Cerebellar cortex (tissue), 1 donor: ENCODE results near the gene B9D2.
A peak's percentile ranks its signal among the peaks of the same experiment; 100 is the strongest.

Source experiments
- DNase-seq: peaks from one replicate; pipeline ENCODE4 v3.0.0-alpha.2; 2015; ENCODE audit warnings: low spot score

The B9D2 gene

GRCh38 chr19:41327576-41328156 lies 36.3 kb downstream of the B9D2 start:
- DNase-seq = no peak

- DNase-seq = no peak
These were observed 36.8 kb downstream of the B9D2 start for GRCh38 chr19:41327076-41327575.

- DNase-seq = no peak
These were observed 37.8 kb downstream of the B9D2 start for GRCh38 chr19:41325947-41326706.

GRCh38 chr19:41325640-41325946 lies 38.4 kb downstream of the B9D2 start:
- DNase-seq = no peak

GRCh38 chr19:41324921-41325639 lies 38.9 kb downstream of the B9D2 start:
- DNase-seq = no peak

- no peak for DNase-seq
These were observed 39.7 kb downstream of the B9D2 start for GRCh38 chr19:41324231-41324702.

GRCh38 chr19:41323430-41324125 lies 40.4 kb downstream of the B9D2 start:
- no peak for DNase-seq

- DNase-seq = no peak
These were observed 40.9 kb downstream of the B9D2 start for GRCh38 chr19:41323023-41323422.

- DNase-seq = no peak
These were observed 41.5 kb downstream of the B9D2 start for GRCh38 chr19:41322451-41322850.

- DNase-seq = peak; percentile 38
These were observed 42.2 kb downstream of the B9D2 start for GRCh38 chr19:41321600-41322270.

- DNase-seq = no peak
These were observed 42.7 kb downstream of the B9D2 start for GRCh38 chr19:41321204-41321599.

- DNase-seq = no peak
These were observed 43.4 kb downstream of the B9D2 start for GRCh38 chr19:41320568-41320967.

- no peak for DNase-seq
These were observed 43.8 kb downstream of the B9D2 start for GRCh38 chr19:41320185-41320518.

- DNase-seq = no peak
These were observed 44.3 kb downstream of the B9D2 start for GRCh38 chr19:41319500-41320184.

- no peak for DNase-seq
These were observed 45.1 kb downstream of the B9D2 start for GRCh38 chr19:41318696-41319499.

- no peak for DNase-seq
These were observed 47.5 kb downstream of the B9D2 start for GRCh38 chr19:41316306-41316920.

- no peak for DNase-seq
These were observed 52.3 kb downstream of the B9D2 start for GRCh38 chr19:41311613-41312012.

- no peak for DNase-seq
These were observed 52.9 kb downstream of the B9D2 start for GRCh38 chr19:41311072-41311471.

- peak; percentile 90 for DNase-seq
These were observed 53.7 kb downstream of the B9D2 start, which contains the start of gene CCDC97 for GRCh38 chr19:41310033-41310831. Gene CCDC97, plus strand, starts transcription at chr19:41310172. Its CDS starts 139 bp downstream, at chr19:41310311.
